SH-SY5Y (cell line): Measurements from ENCODE around the gene PODNL1.

Experiments used
- GATA2 ChIP-seq: IDR thresholded peaks from 2 replicates; pipeline ENCODE4 v1.6.1; 2011; ENCODE audit warnings: mild to moderate bottlenecking, low read depth, low read length
- GATA3 ChIP-seq: IDR thresholded peaks from 2 replicates; pipeline ENCODE4 v1.6.1; 2011; ENCODE audit warnings: low read depth, mild to moderate bottlenecking, low read length, moderate library complexity

- TF ChIP-seq GATA2 = peak; percentile 86
- TF ChIP-seq GATA3 = no peak
Observed at GRCh38 chr19:13951799-13952153, 13.6 kb upstream of the PODNL1 start.
